Measurements from ENCODE around the gene KCNN2. TPM values are rescaled to one million over a fixed set of nuclear protein-coding genes. Genes with fewer than 3 reads are reported as not detected.

The KCNN2 gene
- total and polyA plus RNA-seq, 9 of the 15 experiments (the other 6 are each of a cell fraction or from before 2014, with no cell fraction given), result 0.07 TPM; not detected in 8

- Histone ChIP-seq H4K20me1 (replicated peaks; ENCODE audit: control insufficient read depth, insufficient read depth, low read length) (no peaks in the 10 kb centered on the region), H3K9me3 (replicated peaks; ENCODE audit: control insufficient read depth, insufficient read depth, low read depth, low read length) (no peaks in the 10 kb centered on the region), H3K4me1 (replicated peaks in 1 of 2; ENCODE audit: control insufficient read depth in 2 of 2, insufficient read depth in 2 of 2, low read length in 2 of 2) (no peaks in the 10 kb centered on the region), H3K4me2 (ENCODE audit: insufficient read depth, low read length) (no peak overlapping the region), H2AFZ (ENCODE audit: low read depth, low read length) (no peak overlapping the region), H3K4me3 (no peak overlapping the region), H3K79me2 (ENCODE audit: control insufficient read depth, insufficient read depth, low read length) (no peaks in the 10 kb centered on the region), H3K9ac (ENCODE audit: insufficient read depth in 1 of 2, low read depth in 2 of 2, low read length in 2 of 2) (no peak overlapping the region), H3K27me3 (ENCODE audit: control insufficient read depth in 2 of 2, insufficient read depth in 2 of 2, low read length in 2 of 2) (no peaks in the 10 kb centered on the region), H3K36me3 (ENCODE audit: control insufficient read depth, insufficient read depth, low read length) (no peaks in the 10 kb centered on the region), H3K9me1 (ENCODE audit: control insufficient read depth, insufficient read depth, low read length) (no peaks in the 10 kb centered on the region), H3K27ac (ENCODE audit: extremely low read depth, low read depth, low read length) (no peak overlapping the region)
- BruUV-seq (replicated peaks), result no TSS peak
- ATAC-seq (no peak), DNase-seq (ENCODE audit: extremely low read depth in 1 of 4, low spot score in 3 of 4) (no peak), FAIRE-seq (no peak)
- WGBS (ENCODE audit: insufficient coverage, low coverage, missing lambda C conversion rate), result 0% methylated on average over 3 of the region's 3 CpGs
- in situ Hi-C loops (cut with MboI) (no loop called here), intact Hi-C loops (cut with micrococcal nuclease) (no loop called here)
- ChIA-PET POLR2A (no interaction called here), CTCF (ENCODE audit: low intra/inter-chr PET ratio) (no interaction called here)
- no peak for TF ChIP-seq ZNF395 (CRISPR knock-in tag; IDR thresholded peaks at IDR 0.05)
- no peak for TF ChIP-seq ZNF274 (IDR thresholded peaks at IDR 0.05; ENCODE audit: borderline replicate concordance, low read depth, low read length)
Measured at GRCh38 chr5:114325541-114325940, 36.3 kb upstream of the KCNN2 start.

GRCh38 chr5:114327474-114327873, 34.4 kb upstream of the KCNN2 start:
- CTCF ChIA-PET (ENCODE audit: low intra/inter-chr PET ratio), result no interaction called here
- no peak for ATAC-seq
- Histone ChIP-seq H3K79me2 (ENCODE audit: control insufficient read depth, insufficient read depth, low read length) (no peaks in the 10 kb centered on the region), H2AFZ (ENCODE audit: low read depth, low read length) (no peak overlapping the region), H3K4me2 (ENCODE audit: insufficient read depth, low read length) (no peak overlapping the region), H3K27ac (ENCODE audit: extremely low read depth, low read depth, low read length) (no peak overlapping the region), H3K4me3 (no peak overlapping the region), H3K4me1 (replicated peaks in 1 of 2; ENCODE audit: control insufficient read depth in 2 of 2, insufficient read depth in 2 of 2, low read length in 2 of 2) (no peaks in the 10 kb centered on the region), H3K36me3 (ENCODE audit: control insufficient read depth, insufficient read depth, low read length) (no peaks in the 10 kb centered on the region), H3K9me3 (replicated peaks; ENCODE audit: control insufficient read depth, insufficient read depth, low read depth, low read length) (no peaks in the 10 kb centered on the region; the same call in 1 of the 2 replicates), H4K20me1 (replicated peaks; ENCODE audit: control insufficient read depth, insufficient read depth, low read length) (no peaks in the 10 kb centered on the region), H3K9ac (ENCODE audit: insufficient read depth in 1 of 2, low read depth in 2 of 2, low read length in 2 of 2) (no peak overlapping the region), H3K9me1 (ENCODE audit: control insufficient read depth, insufficient read depth, low read length) (no peaks in the 10 kb centered on the region), H3K27me3 (ENCODE audit: control insufficient read depth in 2 of 2, insufficient read depth in 2 of 2, low read length in 2 of 2) (no peaks in the 10 kb centered on the region)
- FAIRE-seq, result no peak
- no TSS peak for BruUV-seq (replicated peaks)
- POLR2A ChIA-PET, result no interaction called here
- intact Hi-C loops (cut with micrococcal nuclease) (no loop called here), in situ Hi-C loops (cut with MboI) (no loop called here)
- no peak for DNase-seq (ENCODE audit: extremely low read depth in 1 of 4, low spot score in 3 of 4)
- 0% methylated on average over 3 of the region's 3 CpGs for WGBS (ENCODE audit: insufficient coverage, low coverage, missing lambda C conversion rate)
- TF ChIP-seq CEBPZ (IDR thresholded peaks at IDR 0.05; ENCODE audit: borderline replicate concordance, low read depth, low read length), result no peak
- TF ChIP-seq FOXJ3 (CRISPR knock-in tag; IDR thresholded peaks at IDR 0.05), result no peak
- no peak for TF ChIP-seq DEAF1 (CRISPR knock-in tag; IDR thresholded peaks at IDR 0.05)
- TF ChIP-seq RCOR1 (IDR thresholded peaks at IDR 0.05; ENCODE audit: borderline replicate concordance in 1 of 2, low read depth in 2 of 2, low read length in 2 of 2), result no peak

Measured in K562 (cell line).